ENCODE results near the gene MBD3L2B.
"Not testable (repeated sequence)": the region's sequence is repeated elsewhere in the genome, so short reads cannot be mapped to it uniquely, and the experiment has no call there.

DNA sequence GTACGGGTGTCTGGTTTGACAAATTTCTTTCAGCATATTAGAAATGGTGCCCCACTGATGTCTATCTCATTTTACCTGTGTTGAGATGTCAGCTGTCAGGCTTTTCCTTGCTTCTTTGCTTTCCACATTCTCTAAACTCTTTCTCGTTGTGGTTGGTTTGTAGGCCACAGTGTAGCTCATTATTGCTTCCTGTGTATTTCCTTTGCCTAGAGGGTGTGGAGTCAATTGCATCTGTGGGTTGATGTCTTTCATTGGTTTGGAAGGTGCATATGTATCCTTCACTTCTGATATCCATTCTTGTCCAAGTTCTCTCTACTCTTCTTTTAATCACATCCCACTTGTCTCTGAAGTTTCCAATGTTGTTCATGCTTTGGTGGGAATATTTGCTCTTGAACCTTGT, 20.3 kb upstream of the MBD3L2B start:
- TF ChIP-seq ZC3H10 (CRISPR knock-in tag; IDR thresholded peaks at IDR 0.05); ZNF565 (CRISPR knock-in tag; conservative IDR thresholded peaks at IDR 0.05; ENCODE audit: low read depth); SNAI2 (CRISPR knock-in tag; IDR thresholded peaks at IDR 0.05); ESRRG (CRISPR knock-in tag; IDR thresholded peaks at IDR 0.05); TCF4 (CRISPR knock-in tag; IDR thresholded peaks at IDR 0.05; ENCODE audit: borderline replicate concordance); ZFP30 (CRISPR knock-in tag; IDR thresholded peaks at IDR 0.05): not testable (repeated sequence)
- TF ChIP-seq, protein P1, sequence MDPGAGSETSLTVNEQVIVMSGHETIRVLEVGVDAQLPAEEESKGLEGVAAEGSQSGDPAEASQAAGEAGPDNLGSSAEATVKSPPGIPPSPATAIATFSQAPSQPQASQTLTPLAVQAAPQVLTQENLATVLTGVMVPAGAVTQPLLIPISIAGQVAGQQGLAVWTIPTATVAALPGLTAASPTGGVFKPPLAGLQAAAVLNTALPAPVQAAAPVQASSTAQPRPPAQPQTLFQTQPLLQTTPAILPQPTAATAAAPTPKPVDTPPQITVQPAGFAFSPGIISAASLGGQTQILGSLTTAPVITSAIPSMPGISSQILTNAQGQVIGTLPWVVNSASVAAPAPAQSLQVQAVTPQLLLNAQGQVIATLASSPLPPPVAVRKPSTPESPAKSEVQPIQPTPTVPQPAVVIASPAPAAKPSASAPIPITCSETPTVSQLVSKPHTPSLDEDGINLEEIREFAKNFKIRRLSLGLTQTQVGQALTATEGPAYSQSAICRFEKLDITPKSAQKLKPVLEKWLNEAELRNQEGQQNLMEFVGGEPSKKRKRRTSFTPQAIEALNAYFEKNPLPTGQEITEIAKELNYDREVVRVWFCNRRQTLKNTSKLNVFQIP (CRISPR knock-in tag; IDR thresholded peaks at IDR 0.05; ENCODE audit: borderline replicate concordance, low read depth): not testable (repeated sequence)
- TF ChIP-seq, protein P2, sequence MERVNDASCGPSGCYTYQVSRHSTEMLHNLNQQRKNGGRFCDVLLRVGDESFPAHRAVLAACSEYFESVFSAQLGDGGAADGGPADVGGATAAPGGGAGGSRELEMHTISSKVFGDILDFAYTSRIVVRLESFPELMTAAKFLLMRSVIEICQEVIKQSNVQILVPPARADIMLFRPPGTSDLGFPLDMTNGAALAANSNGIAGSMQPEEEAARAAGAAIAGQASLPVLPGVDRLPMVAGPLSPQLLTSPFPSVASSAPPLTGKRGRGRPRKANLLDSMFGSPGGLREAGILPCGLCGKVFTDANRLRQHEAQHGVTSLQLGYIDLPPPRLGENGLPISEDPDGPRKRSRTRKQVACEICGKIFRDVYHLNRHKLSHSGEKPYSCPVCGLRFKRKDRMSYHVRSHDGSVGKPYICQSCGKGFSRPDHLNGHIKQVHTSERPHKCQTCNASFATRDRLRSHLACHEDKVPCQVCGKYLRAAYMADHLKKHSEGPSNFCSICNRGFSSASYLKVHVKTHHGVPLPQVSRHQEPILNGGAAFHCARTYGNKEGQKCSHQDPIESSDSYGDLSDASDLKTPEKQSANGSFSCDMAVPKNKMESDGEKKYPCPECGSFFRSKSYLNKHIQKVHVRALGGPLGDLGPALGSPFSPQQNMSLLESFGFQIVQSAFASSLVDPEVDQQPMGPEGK (CRISPR knock-in tag; IDR thresholded peaks at IDR 0.05; ENCODE audit: borderline replicate concordance): not testable (repeated sequence)
- TF ChIP-seq, protein P3, sequence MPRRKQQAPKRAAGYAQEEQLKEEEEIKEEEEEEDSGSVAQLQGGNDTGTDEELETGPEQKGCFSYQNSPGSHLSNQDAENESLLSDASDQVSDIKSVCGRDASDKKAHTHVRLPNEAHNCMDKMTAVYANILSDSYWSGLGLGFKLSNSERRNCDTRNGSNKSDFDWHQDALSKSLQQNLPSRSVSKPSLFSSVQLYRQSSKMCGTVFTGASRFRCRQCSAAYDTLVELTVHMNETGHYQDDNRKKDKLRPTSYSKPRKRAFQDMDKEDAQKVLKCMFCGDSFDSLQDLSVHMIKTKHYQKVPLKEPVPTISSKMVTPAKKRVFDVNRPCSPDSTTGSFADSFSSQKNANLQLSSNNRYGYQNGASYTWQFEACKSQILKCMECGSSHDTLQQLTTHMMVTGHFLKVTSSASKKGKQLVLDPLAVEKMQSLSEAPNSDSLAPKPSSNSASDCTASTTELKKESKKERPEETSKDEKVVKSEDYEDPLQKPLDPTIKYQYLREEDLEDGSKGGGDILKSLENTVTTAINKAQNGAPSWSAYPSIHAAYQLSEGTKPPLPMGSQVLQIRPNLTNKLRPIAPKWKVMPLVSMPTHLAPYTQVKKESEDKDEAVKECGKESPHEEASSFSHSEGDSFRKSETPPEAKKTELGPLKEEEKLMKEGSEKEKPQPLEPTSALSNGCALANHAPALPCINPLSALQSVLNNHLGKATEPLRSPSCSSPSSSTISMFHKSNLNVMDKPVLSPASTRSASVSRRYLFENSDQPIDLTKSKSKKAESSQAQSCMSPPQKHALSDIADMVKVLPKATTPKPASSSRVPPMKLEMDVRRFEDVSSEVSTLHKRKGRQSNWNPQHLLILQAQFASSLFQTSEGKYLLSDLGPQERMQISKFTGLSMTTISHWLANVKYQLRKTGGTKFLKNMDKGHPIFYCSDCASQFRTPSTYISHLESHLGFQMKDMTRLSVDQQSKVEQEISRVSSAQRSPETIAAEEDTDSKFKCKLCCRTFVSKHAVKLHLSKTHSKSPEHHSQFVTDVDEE (CRISPR knock-in tag; IDR thresholded peaks at IDR 0.05): not testable (repeated sequence)
- TF ChIP-seq, protein P4, sequence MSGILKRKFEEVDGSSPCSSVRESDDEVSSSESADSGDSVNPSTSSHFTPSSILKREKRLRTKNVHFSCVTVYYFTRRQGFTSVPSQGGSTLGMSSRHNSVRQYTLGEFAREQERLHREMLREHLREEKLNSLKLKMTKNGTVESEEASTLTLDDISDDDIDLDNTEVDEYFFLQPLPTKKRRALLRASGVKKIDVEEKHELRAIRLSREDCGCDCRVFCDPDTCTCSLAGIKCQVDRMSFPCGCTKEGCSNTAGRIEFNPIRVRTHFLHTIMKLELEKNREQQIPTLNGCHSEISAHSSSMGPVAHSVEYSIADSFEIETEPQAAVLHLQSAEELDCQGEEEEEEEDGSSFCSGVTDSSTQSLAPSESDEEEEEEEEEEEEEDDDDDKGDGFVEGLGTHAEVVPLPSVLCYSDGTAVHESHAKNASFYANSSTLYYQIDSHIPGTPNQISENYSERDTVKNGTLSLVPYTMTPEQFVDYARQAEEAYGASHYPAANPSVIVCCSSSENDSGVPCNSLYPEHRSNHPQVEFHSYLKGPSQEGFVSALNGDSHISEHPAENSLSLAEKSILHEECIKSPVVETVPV (CRISPR knock-in tag; IDR thresholded peaks at IDR 0.05): not testable (repeated sequence)

All from SK-N-SH treated with all-trans-retinoic acid at 6 μM for 48 hours (cell line).